ENCODE data around the gene NCK1.

NCK1 gene

GRCh38 chr3:136908297-136908696 lies 46.3 kb downstream of the NCK1 start:
- DNase-seq (ENCODE audit: low spot score): no peak

GRCh38 chr3:136909187-136909586 lies 47.2 kb downstream of the NCK1 start:
- no peak for DNase-seq (ENCODE audit: low spot score)

GRCh38 chr3:136910697-136911096 lies 48.7 kb downstream of the NCK1 start:
- no peak for DNase-seq (ENCODE audit: low spot score)

GRCh38 chr3:136913168-136913567 lies 51.2 kb downstream of the NCK1 start:
- DNase-seq (ENCODE audit: low spot score): no peak

GRCh38 chr3:136914739-136915138 lies 52.7 kb downstream of the NCK1 start:
- no peak for DNase-seq (ENCODE audit: low spot score)

GRCh38 chr3:136916223-136916622 lies 54.2 kb downstream of the NCK1 start:
- DNase-seq (ENCODE audit: low spot score): no peak

GRCh38 chr3:136919799-136920580 lies 58.0 kb downstream of the NCK1 start:
- peak; percentile 71 for DNase-seq (ENCODE audit: low spot score)

GRCh38 chr3:136920904-136921611 lies 59.0 kb downstream of the NCK1 start:
- no peak for DNase-seq (ENCODE audit: low spot score)

GRCh38 chr3:136925425-136926190 lies 63.6 kb downstream of the NCK1 start:
- DNase-seq (ENCODE audit: low spot score): no peak

- no peak for DNase-seq (ENCODE audit: low spot score)
Measured at GRCh38 chr3:136928240-136928639, 66.2 kb downstream of the NCK1 start.

GRCh38 chr3:136929977-136930670 lies 68.1 kb downstream of the NCK1 start:
- DNase-seq (ENCODE audit: low spot score): no peak

- no peak for DNase-seq (ENCODE audit: low spot score)
Measured at GRCh38 chr3:136931606-136932005, 69.6 kb downstream of the NCK1 start.

GRCh38 chr3:136932523-136932922 lies 70.5 kb downstream of the NCK1 start:
- no peak for DNase-seq (ENCODE audit: low spot score)

GRCh38 chr3:136932978-136933772 lies 71.2 kb downstream of the NCK1 start:
- no peak for DNase-seq (ENCODE audit: low spot score)

- DNase-seq (ENCODE audit: low spot score): no peak
Measured at GRCh38 chr3:136937175-136937574, 75.2 kb downstream of the NCK1 start.

- DNase-seq (ENCODE audit: low spot score): no peak
Measured at GRCh38 chr3:136937851-136938250, 75.8 kb downstream of the NCK1 start.

- DNase-seq (ENCODE audit: low spot score): no peak
Measured at GRCh38 chr3:136938334-136938733, 76.3 kb downstream of the NCK1 start.

- DNase-seq (ENCODE audit: low spot score): no peak
Measured at GRCh38 chr3:136939489-136939888, 77.5 kb downstream of the NCK1 start.

GRCh38 chr3:136942803-136943202 lies 80.8 kb downstream of the NCK1 start:
- no peak for DNase-seq (ENCODE audit: low spot score)

- no peak for DNase-seq (ENCODE audit: low spot score)
Measured at GRCh38 chr3:136943436-136943835, 81.4 kb downstream of the NCK1 start.

GRCh38 chr3:136946978-136947377 lies 85.0 kb downstream of the NCK1 start:
- no peak for DNase-seq (ENCODE audit: low spot score)

Data from CD4-positive, alpha-beta T cell treated with Interleukin-6 at 100 ng/mL for 8 hours (primary cell).